ENCODE data around the gene STRAP.

DNA sequence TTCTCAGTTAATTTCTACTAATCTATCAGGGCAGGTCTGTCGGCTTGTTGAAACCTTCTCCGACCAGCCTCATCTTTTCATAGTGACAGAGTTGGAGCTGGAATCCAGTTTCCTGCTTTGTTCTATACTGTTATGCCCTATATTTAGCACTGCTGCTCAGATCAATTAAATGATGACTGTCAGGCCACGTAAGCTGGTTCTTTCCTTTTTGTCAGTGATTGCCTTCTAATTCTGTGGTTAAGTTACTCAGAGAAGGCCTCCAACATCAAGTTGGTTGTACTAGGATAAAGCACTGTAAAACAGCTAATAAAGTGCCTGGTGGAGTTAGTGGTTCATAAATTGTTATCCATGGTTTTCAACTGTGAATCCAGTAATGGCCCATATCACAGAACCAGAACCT, 51.6 kb downstream of the STRAP start:
- no peak for TF ChIP-seq CEBPB (IDR thresholded peaks at IDR 0.05; ENCODE audit: low read depth, low read length)
- TF ChIP-seq, protein P1, sequence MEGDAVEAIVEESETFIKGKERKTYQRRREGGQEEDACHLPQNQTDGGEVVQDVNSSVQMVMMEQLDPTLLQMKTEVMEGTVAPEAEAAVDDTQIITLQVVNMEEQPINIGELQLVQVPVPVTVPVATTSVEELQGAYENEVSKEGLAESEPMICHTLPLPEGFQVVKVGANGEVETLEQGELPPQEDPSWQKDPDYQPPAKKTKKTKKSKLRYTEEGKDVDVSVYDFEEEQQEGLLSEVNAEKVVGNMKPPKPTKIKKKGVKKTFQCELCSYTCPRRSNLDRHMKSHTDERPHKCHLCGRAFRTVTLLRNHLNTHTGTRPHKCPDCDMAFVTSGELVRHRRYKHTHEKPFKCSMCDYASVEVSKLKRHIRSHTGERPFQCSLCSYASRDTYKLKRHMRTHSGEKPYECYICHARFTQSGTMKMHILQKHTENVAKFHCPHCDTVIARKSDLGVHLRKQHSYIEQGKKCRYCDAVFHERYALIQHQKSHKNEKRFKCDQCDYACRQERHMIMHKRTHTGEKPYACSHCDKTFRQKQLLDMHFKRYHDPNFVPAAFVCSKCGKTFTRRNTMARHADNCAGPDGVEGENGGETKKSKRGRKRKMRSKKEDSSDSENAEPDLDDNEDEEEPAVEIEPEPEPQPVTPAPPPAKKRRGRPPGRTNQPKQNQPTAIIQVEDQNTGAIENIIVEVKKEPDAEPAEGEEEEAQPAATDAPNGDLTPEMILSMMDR (conservative IDR thresholded peaks at IDR 0.05; ENCODE audit: low read depth, low read length), result no peak
- no peak for TF ChIP-seq POLR2A (IDR thresholded peaks at IDR 0.05; ENCODE audit: low read depth, low read length)
- no peak for TF ChIP-seq RFX5 (IDR thresholded peaks at IDR 0.05; ENCODE audit: low read depth, low read length)
- TF ChIP-seq SMC3 (IDR thresholded peaks at IDR 0.05; ENCODE audit: low read depth, low read length), result no peak
- TF ChIP-seq BHLHE40 (IDR thresholded peaks at IDR 0.05; ENCODE audit: low read depth, low read length), result no peak
- TF ChIP-seq RAD21 (IDR thresholded peaks at IDR 0.05; ENCODE audit: low read length), result no peak

Data from IMR-90 (cell line).